ENCODE measurements around the gene GJE1.

GRCh38 chr6:142146828-142147662 is 14.3 kb downstream of the GJE1 start, which contains the start of the genes NMBR and VTA1:
- TF ChIP-seq CTCF (IDR thresholded peaks at IDR 0.05), result peak; percentile 84 to 98 (median 91)
- TF ChIP-seq POLR2A (IDR thresholded peaks at IDR 0.05), result peak in 1 of 2 donors; percentile 61

Data from heart left ventricle (tissue), 13 donors.